ENCODE measurements around the gene TNN.

TNN gene

DNA sequence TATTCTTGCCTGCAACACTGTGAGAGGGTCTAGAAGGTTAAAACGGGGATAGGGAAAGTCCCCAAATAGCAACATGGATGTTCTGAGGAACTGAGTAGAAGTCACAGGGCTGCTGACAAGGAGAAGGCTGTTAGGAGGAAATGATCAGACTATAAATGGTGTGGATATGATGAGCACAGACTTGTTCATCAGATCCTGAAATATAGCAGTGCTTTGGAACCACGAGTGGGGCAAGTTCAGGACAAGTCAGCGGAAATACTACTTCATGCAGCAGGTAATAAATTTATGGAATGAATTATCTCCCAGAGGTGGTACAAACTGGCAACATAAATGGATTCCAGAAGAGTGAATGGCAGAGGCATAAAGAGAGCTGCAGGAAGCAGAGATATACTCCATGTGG, 128.2 kb downstream of the TNN start:
- TF ChIP-seq, protein P1, sequence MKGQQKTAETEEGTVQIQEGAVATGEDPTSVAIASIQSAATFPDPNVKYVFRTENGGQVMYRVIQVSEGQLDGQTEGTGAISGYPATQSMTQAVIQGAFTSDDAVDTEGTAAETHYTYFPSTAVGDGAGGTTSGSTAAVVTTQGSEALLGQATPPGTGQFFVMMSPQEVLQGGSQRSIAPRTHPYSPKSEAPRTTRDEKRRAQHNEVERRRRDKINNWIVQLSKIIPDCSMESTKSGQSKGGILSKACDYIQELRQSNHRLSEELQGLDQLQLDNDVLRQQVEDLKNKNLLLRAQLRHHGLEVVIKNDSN (IDR thresholded peaks at IDR 0.05), result no peak
- TF ChIP-seq TCF12 (IDR thresholded peaks at IDR 0.05; ENCODE audit: low read depth), result no peak
- TF ChIP-seq TEAD4 (IDR thresholded peaks at IDR 0.05), result no peak
- TF ChIP-seq NFIC (IDR thresholded peaks at IDR 0.05), result no peak
- TF ChIP-seq ZBTB7A (IDR thresholded peaks at IDR 0.05; ENCODE audit: low read depth), result no peak
- TF ChIP-seq MAX (IDR thresholded peaks at IDR 0.05), result no peak
- TF ChIP-seq CREB1 (IDR thresholded peaks at IDR 0.05; ENCODE audit: low read depth), result no peak
- TF ChIP-seq CEBPB (IDR thresholded peaks at IDR 0.05), result no peak
- TF ChIP-seq FOXM1 (IDR thresholded peaks at IDR 0.05; ENCODE audit: borderline replicate concordance, low read depth), result no peak
- TF ChIP-seq YY1 (IDR thresholded peaks at IDR 0.05; ENCODE audit: low read depth), result no peak
- TF ChIP-seq EGR1 (IDR thresholded peaks at IDR 0.05), result no peak
- TF ChIP-seq EP300 (IDR thresholded peaks at IDR 0.05; ENCODE audit: borderline replicate concordance), result no peak
- TF ChIP-seq, protein P2, sequence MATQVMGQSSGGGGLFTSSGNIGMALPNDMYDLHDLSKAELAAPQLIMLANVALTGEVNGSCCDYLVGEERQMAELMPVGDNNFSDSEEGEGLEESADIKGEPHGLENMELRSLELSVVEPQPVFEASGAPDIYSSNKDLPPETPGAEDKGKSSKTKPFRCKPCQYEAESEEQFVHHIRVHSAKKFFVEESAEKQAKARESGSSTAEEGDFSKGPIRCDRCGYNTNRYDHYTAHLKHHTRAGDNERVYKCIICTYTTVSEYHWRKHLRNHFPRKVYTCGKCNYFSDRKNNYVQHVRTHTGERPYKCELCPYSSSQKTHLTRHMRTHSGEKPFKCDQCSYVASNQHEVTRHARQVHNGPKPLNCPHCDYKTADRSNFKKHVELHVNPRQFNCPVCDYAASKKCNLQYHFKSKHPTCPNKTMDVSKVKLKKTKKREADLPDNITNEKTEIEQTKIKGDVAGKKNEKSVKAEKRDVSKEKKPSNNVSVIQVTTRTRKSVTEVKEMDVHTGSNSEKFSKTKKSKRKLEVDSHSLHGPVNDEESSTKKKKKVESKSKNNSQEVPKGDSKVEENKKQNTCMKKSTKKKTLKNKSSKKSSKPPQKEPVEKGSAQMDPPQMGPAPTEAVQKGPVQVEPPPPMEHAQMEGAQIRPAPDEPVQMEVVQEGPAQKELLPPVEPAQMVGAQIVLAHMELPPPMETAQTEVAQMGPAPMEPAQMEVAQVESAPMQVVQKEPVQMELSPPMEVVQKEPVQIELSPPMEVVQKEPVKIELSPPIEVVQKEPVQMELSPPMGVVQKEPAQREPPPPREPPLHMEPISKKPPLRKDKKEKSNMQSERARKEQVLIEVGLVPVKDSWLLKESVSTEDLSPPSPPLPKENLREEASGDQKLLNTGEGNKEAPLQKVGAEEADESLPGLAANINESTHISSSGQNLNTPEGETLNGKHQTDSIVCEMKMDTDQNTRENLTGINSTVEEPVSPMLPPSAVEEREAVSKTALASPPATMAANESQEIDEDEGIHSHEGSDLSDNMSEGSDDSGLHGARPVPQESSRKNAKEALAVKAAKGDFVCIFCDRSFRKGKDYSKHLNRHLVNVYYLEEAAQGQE (IDR thresholded peaks at IDR 0.05; ENCODE audit: low read depth), result no peak
- TF ChIP-seq TAF1 (IDR thresholded peaks at IDR 0.05; ENCODE audit: low read depth), result no peak
- no peak for TF ChIP-seq RAD21 (IDR thresholded peaks at IDR 0.05; ENCODE audit: low read depth)

DNA sequence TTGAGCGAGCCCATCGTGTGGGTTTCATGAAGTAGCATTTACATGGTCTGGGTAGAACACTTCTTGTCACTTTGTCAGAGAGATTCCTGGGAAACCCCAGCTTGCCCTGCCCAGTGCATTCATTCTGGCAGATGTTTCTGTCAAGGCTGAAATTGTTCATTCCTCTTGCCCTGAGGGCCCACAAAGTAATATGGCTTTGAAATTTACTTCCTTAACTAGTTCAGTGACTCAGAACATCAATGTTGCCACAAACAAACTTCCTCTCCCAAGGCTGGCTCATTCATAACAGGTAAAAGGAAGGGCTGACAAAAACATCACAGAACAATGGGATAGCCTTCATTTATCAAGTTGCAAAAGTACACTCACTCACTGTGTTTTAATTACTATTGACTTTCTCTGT, 129.9 kb downstream of the TNN start:
- TF ChIP-seq FOXM1 (IDR thresholded peaks at IDR 0.05; ENCODE audit: borderline replicate concordance, low read depth), result no peak
- TF ChIP-seq TCF12 (IDR thresholded peaks at IDR 0.05; ENCODE audit: low read depth), result no peak
- TF ChIP-seq CREB1 (IDR thresholded peaks at IDR 0.05; ENCODE audit: low read depth), result no peak
- no peak for TF ChIP-seq NFIC (IDR thresholded peaks at IDR 0.05)
- TF ChIP-seq CEBPB (IDR thresholded peaks at IDR 0.05), result no peak
- no peak for TF ChIP-seq TAF1 (IDR thresholded peaks at IDR 0.05; ENCODE audit: low read depth)
- TF ChIP-seq, protein P2 (IDR thresholded peaks at IDR 0.05; ENCODE audit: low read depth), result no peak

Measured in Ishikawa (cell line).